ENCODE results near the gene MTOR. TPM values are rescaled to one million over a fixed set of nuclear protein-coding genes. Genes with fewer than 3 reads are reported as not detected.
A peak's percentile ranks its signal among the peaks of the same experiment; 100 is the strongest.
"Not testable (repeated sequence)": the region's sequence is repeated elsewhere in the genome, so short reads cannot be mapped to it uniquely, and the experiment has no call there.

Gene MTOR
- polyA plus RNA-seq, 10 donors, result 21.1 to 31.6 (median 28.0) TPM

GRCh38 chr1:11187000-11187399 lies 75.4 kb downstream of the MTOR start:
- DNase-seq, result no peak

GRCh38 chr1:11184973-11185372 lies 77.4 kb downstream of the MTOR start:
- DNase-seq, result no peak

- DNase-seq, result no peak
Observed at GRCh38 chr1:11182884-11183283, 79.5 kb downstream of the MTOR start.

GRCh38 chr1:11180342-11180744 lies 82.0 kb downstream of the MTOR start:
- no peak for DNase-seq

GRCh38 chr1:11179749-11180148 lies 82.6 kb downstream of the MTOR start:
- not testable (repeated sequence) for DNase-seq

GRCh38 chr1:11179125-11179524 lies 83.2 kb downstream of the MTOR start:
- DNase-seq, result no peak

GRCh38 chr1:11178021-11179015 lies 84.0 kb downstream of the MTOR start:
- DNase-seq, result peak in 1 of 3 donors; percentile 36

- peak in 1 of 3 donors; percentile 27 for DNase-seq
Observed at GRCh38 chr1:11176081-11176706, 86.2 kb downstream of the MTOR start.

- DNase-seq, result no peak
Observed at GRCh38 chr1:11175461-11175860, 86.9 kb downstream of the MTOR start.

GRCh38 chr1:11174261-11174942 lies 87.9 kb downstream of the MTOR start:
- DNase-seq, result peak in 1 of 3 donors; percentile 59

GRCh38 chr1:11170102-11170501 lies 92.2 kb downstream of the MTOR start:
- no peak for DNase-seq

GRCh38 chr1:11169202-11169601 lies 93.1 kb downstream of the MTOR start:
- no peak for DNase-seq

- DNase-seq, result no peak
Observed at GRCh38 chr1:11168731-11169130, 93.6 kb downstream of the MTOR start.

- not testable (repeated sequence) for DNase-seq
Observed at GRCh38 chr1:11166744-11167143, 95.6 kb downstream of the MTOR start.

GRCh38 chr1:11162752-11163151 lies 99.6 kb downstream of the MTOR start:
- not testable (repeated sequence) for DNase-seq

GRCh38 chr1:11158720-11159321 lies 103.5 kb downstream of the MTOR start:
- peak in 2 of 3 donors; percentile 59 to 89 for DNase-seq

- no peak for DNase-seq
Observed at GRCh38 chr1:11158291-11158690, 104.1 kb downstream of the MTOR start.

GRCh38 chr1:11157867-11158266 lies 104.5 kb downstream of the MTOR start:
- DNase-seq, result peak; percentile 64 to 74 (median 66)

- peak in 1 of 3 donors; percentile 56 for DNase-seq
Observed at GRCh38 chr1:11157394-11157793, 105.0 kb downstream of the MTOR start.

- DNase-seq, result no peak
Observed at GRCh38 chr1:11156963-11157362, 105.4 kb downstream of the MTOR start.

GRCh38 chr1:11156441-11156840 lies 105.9 kb downstream of the MTOR start:
- DNase-seq, result no peak

GRCh38 chr1:11153184-11153583 lies 109.2 kb downstream of the MTOR start:
- DNase-seq, result no peak

Measured in muscle of back (tissue), 11 donors.